OCI-LY7 (cell line): ENCODE results near the gene SLC29A2.

Source experiments
- CTCF ChIP-seq: fragments of 200-600 bp; sonication (generic); conservative IDR thresholded peaks from 2 replicates; pipeline ENCODE4 v1.5.1; 2014; ENCODE audit warnings: mild to moderate bottlenecking, antibody characterized with exemption, low read length, moderate library complexity, mixed read lengths
- EZH2phosphoT487 ChIP-seq: fragments of 200-600 bp; sonication (generic); IDR thresholded peaks from 2 replicates; pipeline ENCODE4 v1.6.1; 2018; ENCODE audit warnings: low read depth, borderline replicate concordance, mild to moderate bottlenecking, mixed run types, antibody characterized with exemption, low read length, moderate library complexity, mixed read lengths

- no peak for TF ChIP-seq CTCF
- no peak for TF ChIP-seq EZH2phosphoT487
These were observed 36.1 kb upstream of the SLC29A2 start for GRCh38 chr11:66407651-66408050.
